MCF 10A (cell line): ENCODE measurements around the gene ZNF804A. TPM values are rescaled to one million over a fixed set of nuclear protein-coding genes. Genes with fewer than 3 reads are reported as not detected.

Experiments
- BruUV-seq: library from RNA; stranded (reverse); fragments of 400-500 nt; replicated peaks from 2 replicates; lab custom pipeline; 2021; lab: Mats Ljungman, UMichigan
- CTCF ChIA-PET: fragments of 300-600 bp; sonication (Branson Sonifier 250); formaldehyde crosslinking; extraction: SDS; loops from one replicate; lab custom pipeline; 2021; ENCODE audit warnings: antibody characterized with exemption, inconsistent platforms; lab: Yijun Ruan, JAX
- POLR2A ChIA-PET: fragments of 300-600, 350-650 bp; sonication (Branson Sonifier 250); formaldehyde crosslinking; extraction: SDS; loops from one replicate; lab custom pipeline; 2020; ENCODE audit warnings: antibody characterized with exemption, inconsistent platforms; lab: Yijun Ruan, JAX
- DNase-seq: peaks from one replicate; pipeline ENCODE4 v3.0.0-alpha.2; 2018; ENCODE audit not compliant: unreplicated experiment
- H3K27ac Mint-ChIP-seq: one replicate; pipeline ENCODE4 v1.8.0; 2022; ENCODE audit warnings: mild to moderate bottlenecking, low read depth, mixed read lengths; ENCODE audit not compliant: unreplicated experiment
- H3K27me3 Mint-ChIP-seq: one replicate; pipeline ENCODE4 v1.8.0; 2022; ENCODE audit warnings: mixed read lengths; ENCODE audit not compliant: insufficient read depth, unreplicated experiment
- H3K36me3 Mint-ChIP-seq: one replicate; pipeline ENCODE4 v1.8.0; 2022; ENCODE audit warnings: mild to moderate bottlenecking, moderate library complexity, mixed read lengths; ENCODE audit not compliant: insufficient read depth, unreplicated experiment
- H3K4me1 Mint-ChIP-seq: one replicate; pipeline ENCODE4 v1.8.0; 2022; ENCODE audit warnings: mixed read lengths; ENCODE audit not compliant: insufficient read depth, unreplicated experiment
- H3K4me3 Mint-ChIP-seq: one replicate; pipeline ENCODE4 v1.8.0; 2022; ENCODE audit warnings: mild to moderate bottlenecking, moderate library complexity, mixed read lengths; ENCODE audit not compliant: unreplicated experiment
- H3K9me3 Mint-ChIP-seq: one replicate; pipeline ENCODE4 v1.8.0; 2022; ENCODE audit warnings: mixed read lengths; ENCODE audit not compliant: unreplicated experiment
- intact Hi-C: fragments of 100-400 bp; cut with micrococcal nuclease; formaldehyde crosslinking; loops from 2 replicates; pipeline ENCODE4 v1.14.1; 2022
- total RNA-seq: library from RNA; stranded (reverse); gene quantifications from 2 replicates; pipeline ENCODE4 v1.2.3, GENCODE V29; 2022
- TF ChIP-seq, protein P1 (sequence below): fragments of 200-600 bp; IDR thresholded peaks from one replicate; pipeline ENCODE4 v1.8.0; 2022; ENCODE audit warnings: antibody characterized with exemption, mild to moderate bottlenecking; ENCODE audit not compliant: unreplicated experiment

The ZNF804A gene
- total RNA-seq, 1 experiment from 2014 or later = not detected

DNA sequence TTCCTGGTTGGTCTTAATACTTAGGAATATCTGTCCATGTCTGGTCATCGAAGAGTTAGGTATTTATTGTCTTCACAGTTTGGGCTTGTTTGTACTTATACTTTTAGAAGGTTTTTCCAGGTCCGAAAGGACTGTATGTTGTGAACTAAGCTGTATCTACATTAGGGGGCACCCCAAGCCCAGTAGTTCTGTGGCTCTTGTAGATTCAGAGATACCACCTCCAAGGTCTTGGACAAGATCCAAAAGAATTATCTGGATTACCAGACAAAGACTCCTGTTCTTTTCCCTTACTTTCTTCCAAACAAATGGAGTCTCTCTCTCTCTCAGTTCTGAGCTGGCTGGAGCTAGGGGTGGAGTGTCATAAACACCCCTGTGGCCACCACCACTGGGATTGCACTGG, 328.7 kb downstream of the ZNF804A start:
- no TSS peak for BruUV-seq
- ChIA-PET POLR2A (no interaction called here), CTCF (no interaction called here)
- no peak overlapping the region for H3K27ac Mint-ChIP-seq
- DNase-seq = no peak
- TF ChIP-seq, protein P1, sequence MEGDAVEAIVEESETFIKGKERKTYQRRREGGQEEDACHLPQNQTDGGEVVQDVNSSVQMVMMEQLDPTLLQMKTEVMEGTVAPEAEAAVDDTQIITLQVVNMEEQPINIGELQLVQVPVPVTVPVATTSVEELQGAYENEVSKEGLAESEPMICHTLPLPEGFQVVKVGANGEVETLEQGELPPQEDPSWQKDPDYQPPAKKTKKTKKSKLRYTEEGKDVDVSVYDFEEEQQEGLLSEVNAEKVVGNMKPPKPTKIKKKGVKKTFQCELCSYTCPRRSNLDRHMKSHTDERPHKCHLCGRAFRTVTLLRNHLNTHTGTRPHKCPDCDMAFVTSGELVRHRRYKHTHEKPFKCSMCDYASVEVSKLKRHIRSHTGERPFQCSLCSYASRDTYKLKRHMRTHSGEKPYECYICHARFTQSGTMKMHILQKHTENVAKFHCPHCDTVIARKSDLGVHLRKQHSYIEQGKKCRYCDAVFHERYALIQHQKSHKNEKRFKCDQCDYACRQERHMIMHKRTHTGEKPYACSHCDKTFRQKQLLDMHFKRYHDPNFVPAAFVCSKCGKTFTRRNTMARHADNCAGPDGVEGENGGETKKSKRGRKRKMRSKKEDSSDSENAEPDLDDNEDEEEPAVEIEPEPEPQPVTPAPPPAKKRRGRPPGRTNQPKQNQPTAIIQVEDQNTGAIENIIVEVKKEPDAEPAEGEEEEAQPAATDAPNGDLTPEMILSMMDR = no peak
- H3K4me1 Mint-ChIP-seq = no peaks in the 10 kb centered on the region
- no peaks in the 10 kb centered on the region for H3K36me3 Mint-ChIP-seq
- intact Hi-C loops = no loop called here
- no peak overlapping the region for H3K4me3 Mint-ChIP-seq
- peaks cover 23% of the 10 kb centered on the region for H3K9me3 Mint-ChIP-seq
- no peaks in the 10 kb centered on the region for H3K27me3 Mint-ChIP-seq

DNA sequence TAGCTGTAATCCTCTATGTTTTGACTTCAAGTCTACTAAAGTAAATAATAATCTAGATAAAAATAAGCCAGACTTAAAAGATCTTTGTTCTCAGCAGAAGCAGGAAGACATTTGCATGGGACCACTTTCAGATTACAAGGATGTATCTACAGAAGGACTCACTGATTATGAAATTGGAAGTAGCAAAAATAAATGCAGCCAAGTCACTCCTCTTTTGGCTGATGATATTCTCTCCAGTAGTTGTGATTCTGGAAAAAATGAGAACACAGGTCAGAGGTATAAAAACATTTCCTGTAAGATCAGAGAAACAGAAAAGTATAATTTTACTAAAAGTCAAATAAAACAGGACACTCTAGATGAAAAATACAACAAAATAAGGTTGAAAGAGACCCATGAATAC, 338.4 kb downstream of the ZNF804A start:
- intact Hi-C loops = no loop called here
- ChIA-PET CTCF (no interaction called here), POLR2A (no interaction called here)
- H3K36me3 Mint-ChIP-seq = no peaks in the 10 kb centered on the region
- DNase-seq = no peak
- no peak overlapping the region for H3K4me3 Mint-ChIP-seq
- H3K27ac Mint-ChIP-seq = no peak overlapping the region
- peaks cover 8% of the 10 kb centered on the region for H3K9me3 Mint-ChIP-seq
- no TSS peak for BruUV-seq
- no peaks in the 10 kb centered on the region for H3K27me3 Mint-ChIP-seq
- peaks cover 6% of the 10 kb centered on the region for H3K4me1 Mint-ChIP-seq
- TF ChIP-seq, protein P1 = no peak

DNA sequence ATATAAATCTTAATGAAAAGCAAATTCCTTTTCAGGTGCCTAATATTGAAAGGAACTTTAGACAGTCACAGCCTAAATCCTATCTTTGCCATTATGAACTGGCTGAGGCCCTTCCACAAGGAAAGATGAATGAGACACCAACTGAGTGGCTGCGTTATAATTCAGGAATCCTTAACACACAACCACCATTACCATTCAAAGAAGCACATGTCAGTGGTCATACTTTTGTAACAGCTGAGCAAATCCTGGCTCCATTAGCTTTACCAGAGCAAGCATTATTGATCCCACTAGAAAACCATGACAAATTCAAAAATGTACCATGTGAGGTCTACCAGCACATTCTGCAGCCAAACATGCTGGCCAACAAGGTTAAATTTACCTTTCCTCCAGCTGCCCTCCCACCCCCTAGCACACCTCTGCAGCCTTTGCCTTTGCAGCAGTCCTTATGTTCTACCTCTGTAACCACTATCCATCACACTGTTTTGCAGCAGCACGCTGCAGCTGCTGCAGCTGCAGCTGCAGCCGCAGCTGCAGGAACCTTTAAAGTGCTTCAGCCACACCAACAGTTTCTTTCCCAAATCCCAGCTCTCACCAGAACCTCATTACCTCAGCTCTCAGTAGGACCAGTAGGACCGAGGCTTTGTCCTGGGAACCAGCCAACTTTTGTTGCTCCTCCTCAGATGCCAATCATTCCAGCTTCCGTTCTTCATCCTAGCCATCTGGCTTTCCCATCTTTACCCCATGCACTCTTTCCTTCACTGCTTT, 340.1 kb downstream of the ZNF804A start:
- DNase-seq = no peak
- intact Hi-C loops = no loop called here
- Mint-ChIP-seq H3K9me3 (no peaks in the 10 kb centered on the region), H3K27me3 (no peaks in the 10 kb centered on the region), H3K27ac (no peak overlapping the region), H3K36me3 (no peaks in the 10 kb centered on the region), H3K4me3 (no peak overlapping the region), H3K4me1 (peaks cover 6% of the 10 kb centered on the region)
- TF ChIP-seq, protein P1 = no peak
- CTCF ChIA-PET = no interaction called here
- no TSS peak for BruUV-seq
- POLR2A ChIA-PET = no interaction called here

DNA sequence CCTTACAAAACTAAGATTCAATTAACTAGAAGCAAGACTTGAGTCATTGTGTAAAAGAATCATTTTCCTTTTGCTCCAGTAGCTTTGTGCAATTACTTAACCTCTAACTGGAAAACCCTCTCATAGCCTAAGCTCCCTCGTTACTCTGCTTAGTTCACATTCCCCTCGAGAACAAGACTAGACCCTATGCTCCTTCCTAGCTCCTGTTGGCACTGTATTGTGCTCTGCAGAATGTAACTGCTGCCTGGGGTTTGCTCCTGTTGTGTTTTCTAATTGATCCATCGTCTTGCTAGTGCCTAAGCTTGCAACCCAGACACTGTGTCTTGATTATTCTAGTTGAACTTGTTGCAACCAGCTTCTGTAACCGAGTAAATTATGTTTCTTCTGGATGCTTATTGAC, 347.0 kb downstream of the ZNF804A start:
- BruUV-seq = no TSS peak
- Mint-ChIP-seq H3K27me3 (no peaks in the 10 kb centered on the region), H3K4me1 (no peaks in the 10 kb centered on the region), H3K36me3 (no peaks in the 10 kb centered on the region), H3K4me3 (no peak overlapping the region), H3K9me3 (no peaks in the 10 kb centered on the region), H3K27ac (no peak overlapping the region)
- CTCF ChIA-PET = no interaction called here
- TF ChIP-seq, protein P1 = no peak
- POLR2A ChIA-PET = interaction anchor here (0.6 to 1.0 kb wide), 2 partner anchors 9 to 33 kb away, joined by 3 to 4 read pairs; no protein-coding TSS in a partner anchor
- intact Hi-C loops = no loop called here
- DNase-seq = no peak
